NCI-H69 (cell line): Measurements from ENCODE around the gene ABCC3.
A peak's percentile ranks its signal among the peaks of the same experiment; 100 is the strongest.

Experiments
- DNase-seq: peaks from one replicate; lab custom pipeline; 2025; lab: John Stamatoyannopoulos, UW

The ABCC3 gene, protein sequence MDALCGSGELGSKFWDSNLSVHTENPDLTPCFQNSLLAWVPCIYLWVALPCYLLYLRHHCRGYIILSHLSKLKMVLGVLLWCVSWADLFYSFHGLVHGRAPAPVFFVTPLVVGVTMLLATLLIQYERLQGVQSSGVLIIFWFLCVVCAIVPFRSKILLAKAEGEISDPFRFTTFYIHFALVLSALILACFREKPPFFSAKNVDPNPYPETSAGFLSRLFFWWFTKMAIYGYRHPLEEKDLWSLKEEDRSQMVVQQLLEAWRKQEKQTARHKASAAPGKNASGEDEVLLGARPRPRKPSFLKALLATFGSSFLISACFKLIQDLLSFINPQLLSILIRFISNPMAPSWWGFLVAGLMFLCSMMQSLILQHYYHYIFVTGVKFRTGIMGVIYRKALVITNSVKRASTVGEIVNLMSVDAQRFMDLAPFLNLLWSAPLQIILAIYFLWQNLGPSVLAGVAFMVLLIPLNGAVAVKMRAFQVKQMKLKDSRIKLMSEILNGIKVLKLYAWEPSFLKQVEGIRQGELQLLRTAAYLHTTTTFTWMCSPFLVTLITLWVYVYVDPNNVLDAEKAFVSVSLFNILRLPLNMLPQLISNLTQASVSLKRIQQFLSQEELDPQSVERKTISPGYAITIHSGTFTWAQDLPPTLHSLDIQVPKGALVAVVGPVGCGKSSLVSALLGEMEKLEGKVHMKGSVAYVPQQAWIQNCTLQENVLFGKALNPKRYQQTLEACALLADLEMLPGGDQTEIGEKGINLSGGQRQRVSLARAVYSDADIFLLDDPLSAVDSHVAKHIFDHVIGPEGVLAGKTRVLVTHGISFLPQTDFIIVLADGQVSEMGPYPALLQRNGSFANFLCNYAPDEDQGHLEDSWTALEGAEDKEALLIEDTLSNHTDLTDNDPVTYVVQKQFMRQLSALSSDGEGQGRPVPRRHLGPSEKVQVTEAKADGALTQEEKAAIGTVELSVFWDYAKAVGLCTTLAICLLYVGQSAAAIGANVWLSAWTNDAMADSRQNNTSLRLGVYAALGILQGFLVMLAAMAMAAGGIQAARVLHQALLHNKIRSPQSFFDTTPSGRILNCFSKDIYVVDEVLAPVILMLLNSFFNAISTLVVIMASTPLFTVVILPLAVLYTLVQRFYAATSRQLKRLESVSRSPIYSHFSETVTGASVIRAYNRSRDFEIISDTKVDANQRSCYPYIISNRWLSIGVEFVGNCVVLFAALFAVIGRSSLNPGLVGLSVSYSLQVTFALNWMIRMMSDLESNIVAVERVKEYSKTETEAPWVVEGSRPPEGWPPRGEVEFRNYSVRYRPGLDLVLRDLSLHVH (N-terminal part only)

DNA sequence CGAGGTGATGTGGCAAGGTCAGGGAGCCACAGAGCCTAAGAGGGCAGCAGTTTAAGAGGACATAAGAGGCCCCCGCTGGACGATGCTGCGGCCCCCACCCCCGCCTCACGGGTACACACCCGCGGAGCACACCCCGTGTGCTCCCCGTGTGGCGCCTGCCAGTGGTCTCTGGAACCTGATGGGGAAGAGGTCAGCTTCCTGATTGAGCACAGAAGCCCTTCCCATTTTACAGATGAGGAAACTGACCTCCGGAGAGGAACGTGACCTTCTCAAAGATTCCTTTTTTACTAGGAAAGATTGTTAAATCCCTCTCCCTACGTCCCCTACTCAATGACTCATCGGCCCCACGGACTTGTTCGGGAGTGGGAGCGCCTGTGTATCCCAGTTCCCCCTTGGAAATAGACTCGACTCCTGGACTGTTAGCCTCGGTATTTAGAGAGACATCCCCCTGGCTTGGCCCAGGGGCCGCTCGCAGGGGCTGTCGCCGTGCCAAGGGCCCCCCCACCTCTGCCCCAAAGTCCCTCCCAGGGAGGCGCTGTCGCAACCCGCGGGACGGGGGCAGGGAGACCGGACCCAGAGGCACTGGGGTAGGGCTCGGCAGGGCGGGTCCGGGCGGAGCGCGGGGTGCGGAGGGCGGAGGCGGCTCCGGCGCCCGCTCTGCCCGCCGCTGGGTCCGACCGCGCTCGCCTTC, at the start of gene ABCC3:
Gene ABCC3 (plus strand): TSS at position 658 of the 691 bp plus-strand sequence. CDS start 56 bp downstream, outside the sequence.
- DNase-seq, result peak; percentile 55

- no peak for DNase-seq
Measured at GRCh38 chr17:50585346-50585745, 49.3 kb upstream of the ABCC3 start.

DNA sequence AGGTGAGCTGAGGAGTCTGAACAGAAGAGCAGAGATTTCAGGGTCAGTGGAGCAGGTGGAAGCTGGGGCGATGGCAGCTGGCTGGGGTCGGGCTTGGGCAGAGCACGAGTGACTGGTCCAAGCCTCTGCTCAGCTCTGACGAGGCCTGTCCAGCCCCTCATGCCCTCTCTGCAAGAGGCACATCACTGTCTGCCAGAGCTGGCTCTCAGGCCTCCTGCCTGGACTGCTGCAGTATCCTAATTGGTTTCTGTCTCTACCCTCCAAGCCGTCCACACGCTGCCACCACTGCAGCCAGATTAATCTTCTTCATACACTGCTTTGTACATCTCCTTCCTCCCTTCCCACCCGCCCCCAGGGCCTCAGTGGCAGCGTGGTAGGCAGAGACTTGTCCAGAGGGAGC, 48.8 kb upstream of the ABCC3 start:
- DNase-seq, result no peak

DNA sequence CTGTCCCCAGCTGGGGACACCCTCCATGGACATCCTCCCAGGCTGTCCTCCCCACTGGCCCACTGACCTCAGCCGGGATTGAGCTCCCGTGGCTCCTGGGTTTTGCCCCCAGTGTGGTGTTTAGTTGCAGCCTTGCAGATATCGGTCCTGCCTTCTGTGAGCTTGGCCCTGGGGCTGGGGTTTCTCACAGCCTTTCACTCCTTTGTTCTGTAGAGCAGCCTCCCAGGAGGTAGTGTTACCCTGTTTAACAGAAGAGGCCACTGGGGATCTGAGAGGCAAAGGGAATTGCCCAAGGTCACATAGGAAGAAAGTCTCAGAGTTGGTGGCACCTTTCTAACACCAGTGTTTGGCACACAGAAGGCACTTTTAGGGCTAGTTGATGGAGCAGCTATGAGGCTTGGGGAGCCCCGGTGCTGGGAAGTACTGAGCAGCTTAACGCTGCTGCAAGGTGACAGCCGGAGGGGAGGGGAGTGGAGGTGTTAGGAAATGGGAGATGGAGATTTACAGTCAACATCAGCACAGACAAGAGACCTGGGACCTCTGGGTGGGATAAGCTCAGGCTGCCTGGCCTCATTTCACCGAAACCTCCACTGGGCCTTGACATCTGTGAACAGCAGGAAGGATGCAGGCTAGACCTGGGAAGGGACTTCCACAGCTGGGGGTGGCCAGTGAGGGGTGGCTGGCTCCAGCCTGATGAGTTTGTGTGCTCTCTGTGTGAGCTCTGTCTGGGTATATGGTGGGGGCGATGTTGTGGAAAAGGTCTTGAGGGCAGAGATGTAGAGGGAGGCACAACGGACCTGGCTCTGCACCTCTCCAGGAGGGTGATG, 48.0 kb upstream of the ABCC3 start:
- DNase-seq, result peak; percentile 71

- DNase-seq, result no peak
Measured at GRCh38 chr17:50587571-50587970, 47.1 kb upstream of the ABCC3 start.

- DNase-seq, result peak; percentile 25
Measured at GRCh38 chr17:50588391-50589049, 46.2 kb upstream of the ABCC3 start.

- no peak for DNase-seq
Measured at GRCh38 chr17:50589095-50589705, 45.5 kb upstream of the ABCC3 start.

DNA sequence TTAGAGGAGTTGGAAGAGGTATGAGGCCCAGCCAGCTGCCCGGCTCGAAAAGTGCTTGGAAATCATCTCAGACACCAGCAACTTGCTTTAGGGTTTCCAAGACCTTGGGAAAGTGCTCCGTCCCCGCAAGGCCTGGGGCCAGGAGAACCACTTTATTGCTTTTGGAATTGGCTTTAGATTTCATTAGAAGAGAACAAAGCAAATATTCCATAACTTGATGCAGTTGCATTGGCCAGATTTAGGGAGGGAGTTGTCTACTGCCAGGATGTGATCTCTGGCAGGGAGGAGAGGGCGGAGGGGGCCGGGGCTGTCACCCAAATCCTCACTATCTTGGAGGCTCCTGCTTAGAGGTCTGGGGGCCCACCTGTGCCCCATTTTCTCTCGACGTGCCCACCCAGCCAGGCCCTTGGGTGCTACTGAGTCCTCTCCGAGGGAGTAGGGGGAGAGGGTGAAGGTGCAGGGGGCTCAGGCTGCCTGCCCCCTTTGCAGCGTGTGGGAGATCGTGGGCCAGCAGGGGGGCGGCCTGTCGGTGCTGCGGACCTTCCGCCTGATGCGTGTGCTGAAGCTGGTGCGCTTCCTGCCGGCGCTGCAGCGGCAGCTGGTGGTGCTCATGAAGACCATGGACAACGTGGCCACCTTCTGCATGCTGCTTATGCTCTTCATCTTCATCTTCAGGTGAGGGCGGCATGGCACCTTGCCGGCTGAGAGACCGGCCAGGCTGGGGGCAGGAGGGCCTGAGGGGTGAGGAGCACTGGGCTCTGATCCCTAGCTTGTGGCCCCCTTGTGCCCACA, 43.5 kb upstream of the ABCC3 start:
- DNase-seq, result no peak

GRCh38 chr17:50593321-50593720, 41.4 kb upstream of the ABCC3 start:
- DNase-seq, result peak; percentile 97

- DNase-seq, result peak; percentile 19
Measured at GRCh38 chr17:50594128-50594823, 40.4 kb upstream of the ABCC3 start.

- DNase-seq, result no peak
Measured at GRCh38 chr17:50594892-50595291, 39.8 kb upstream of the ABCC3 start.

DNA sequence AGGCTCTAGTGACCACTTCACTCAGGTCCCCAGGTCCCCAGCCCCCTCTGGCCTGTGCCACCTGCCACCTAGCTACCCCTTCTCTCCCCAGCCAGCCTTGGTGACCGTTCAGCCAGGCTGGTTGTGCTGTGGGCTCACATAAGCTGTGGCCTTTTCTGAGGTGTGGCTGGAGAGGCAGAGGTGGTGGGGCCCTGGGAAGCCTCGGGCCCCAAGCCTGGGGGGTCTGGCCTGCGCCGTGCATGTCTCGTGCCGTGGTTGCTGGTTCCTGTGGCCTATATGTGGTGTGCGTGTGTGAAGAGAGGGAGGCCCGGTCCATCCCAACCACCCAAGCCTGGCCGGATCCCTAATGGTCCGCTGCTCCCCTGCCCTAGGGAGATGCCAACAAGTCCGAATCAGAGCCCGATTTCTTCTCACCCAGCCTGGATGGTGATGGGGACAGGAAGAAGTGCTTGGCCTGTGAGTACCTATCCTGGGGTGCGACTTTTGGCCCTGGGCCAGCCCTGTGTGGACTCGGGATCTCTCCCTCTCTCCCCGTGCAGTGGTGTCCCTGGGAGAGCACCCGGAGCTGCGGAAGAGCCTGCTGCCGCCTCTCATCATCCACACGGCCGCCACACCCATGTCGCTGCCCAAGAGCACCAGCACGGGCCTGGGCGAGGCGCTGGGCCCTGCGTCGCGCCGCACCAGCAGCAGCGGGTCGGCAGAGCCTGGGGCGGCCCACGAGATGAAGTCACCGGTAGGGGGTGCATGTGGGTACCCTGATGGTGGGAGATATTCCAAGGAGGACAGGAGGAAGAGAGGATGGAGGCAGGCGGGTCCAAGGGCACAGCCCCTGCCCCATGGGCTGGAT, 38.3 kb upstream of the ABCC3 start:
- peak; percentile 26 for DNase-seq

DNA sequence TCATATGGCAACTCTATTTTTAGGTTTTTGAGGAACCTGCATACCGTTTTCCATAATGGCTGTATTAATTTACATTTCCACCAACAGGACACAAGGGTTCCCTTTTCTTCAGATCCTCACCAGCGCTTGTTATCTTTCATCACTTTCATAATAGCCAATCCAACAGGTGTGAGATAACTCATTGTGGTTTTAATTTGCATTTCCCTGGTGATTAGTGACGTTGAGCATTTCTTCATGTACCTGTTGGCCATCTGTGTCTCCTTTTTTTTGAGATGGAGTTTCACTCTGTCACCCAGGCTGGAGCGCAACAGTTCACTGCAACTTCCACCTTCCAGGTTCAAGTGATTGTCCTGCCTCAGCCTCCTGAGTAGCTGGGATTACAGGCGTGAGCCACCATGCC, 36.2 kb upstream of the ABCC3 start:
- no peak for DNase-seq

GRCh38 chr17:50599606-50600005, 35.1 kb upstream of the ABCC3 start:
- DNase-seq, result no peak

GRCh38 chr17:50601823-50602375, 32.8 kb upstream of the ABCC3 start:
- DNase-seq, result no peak

- no peak for DNase-seq
Measured at GRCh38 chr17:50602836-50603235, 31.8 kb upstream of the ABCC3 start.

DNA sequence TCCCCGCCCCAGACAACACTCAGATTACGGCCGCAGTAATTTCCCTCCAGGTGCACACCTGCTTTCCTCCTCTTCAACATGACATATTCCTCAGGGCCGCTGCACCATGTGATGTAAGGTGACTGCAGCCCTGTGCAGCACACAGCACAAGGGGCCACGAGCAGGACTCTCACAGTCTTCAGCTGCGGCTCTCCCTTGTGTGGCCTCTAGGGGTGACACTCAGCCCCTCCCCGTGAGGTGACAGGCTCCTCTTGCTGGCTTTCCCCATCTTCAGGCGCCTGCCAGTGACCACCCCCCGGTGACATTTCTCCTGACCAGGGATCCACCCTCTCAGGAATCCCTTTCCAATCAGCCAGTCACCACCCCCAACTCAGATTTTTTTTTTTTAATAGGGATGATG, 31.3 kb upstream of the ABCC3 start:
- peak; percentile 88 for DNase-seq
